Endodermal cell (in vitro differentiated cells): ENCODE measurements around the gene USH1G. TPM values are rescaled to one million over a fixed set of nuclear protein-coding genes. Genes with fewer than 3 reads are reported as not detected.

Experiments used
- DNase-seq: peaks from one replicate; pipeline ENCODE4 v3.0.0-alpha.2; 2017
- H3K27ac ChIP-seq: 2 replicates; pipeline ENCODE4 v1.5.1; 2013; ENCODE audit warnings: mild to moderate bottlenecking, low read depth, low read length, moderate library complexity
- H3K27me3 ChIP-seq: 2 replicates; pipeline ENCODE4 v1.6.1; 2013; ENCODE audit warnings: mild to moderate bottlenecking, low read length, moderate library complexity; ENCODE audit not compliant: insufficient read depth, control insufficient read depth, poor library complexity, severe bottlenecking
- H3K36me3 ChIP-seq: 2 replicates; pipeline ENCODE4 v1.7.0; 2013; ENCODE audit warnings: mild to moderate bottlenecking, low read length, moderate library complexity; ENCODE audit not compliant: control insufficient read depth, insufficient read depth
- H3K4me1 ChIP-seq: one replicate; pipeline ENCODE4 v1.7.0; 2013; ENCODE audit warnings: low read length; ENCODE audit not compliant: control insufficient read depth, insufficient read depth
- H3K4me3 ChIP-seq: 2 replicates; pipeline ENCODE4 v1.5.1; 2013; ENCODE audit warnings: mild to moderate bottlenecking, low read length, moderate library complexity
- H3K9ac ChIP-seq: 2 replicates; pipeline ENCODE4 v1.6.1; 2013; ENCODE audit warnings: mild to moderate bottlenecking, low read length, moderate library complexity; ENCODE audit not compliant: poor library complexity, severe bottlenecking; ENCODE audit errors: extremely low read depth
- H3K9me3 ChIP-seq: 2 replicates; pipeline ENCODE4 v1.6.1; 2013; ENCODE audit warnings: mild to moderate bottlenecking, low read length, moderate library complexity; ENCODE audit not compliant: control insufficient read depth
- H3K27ac Mint-ChIP-seq: 2 replicates; pipeline ENCODE4 v1.8.0; 2020; ENCODE audit warnings: mixed read lengths
- H3K27me3 Mint-ChIP-seq: 2 replicates; pipeline ENCODE4 v1.8.0; 2021; ENCODE audit warnings: mild to moderate bottlenecking, mixed read lengths; ENCODE audit not compliant: insufficient read depth
- H3K36me3 Mint-ChIP-seq: 2 replicates; pipeline ENCODE4 v1.8.0; 2020; ENCODE audit warnings: low read depth, mixed read lengths
- H3K4me1 Mint-ChIP-seq: 2 replicates; pipeline ENCODE4 v1.8.0; 2020; ENCODE audit warnings: mixed read lengths
- H3K4me3 Mint-ChIP-seq: 2 replicates; pipeline ENCODE4 v1.8.0; 2020; ENCODE audit warnings: mild to moderate bottlenecking, moderate library complexity, mixed read lengths
- H3K9me3 Mint-ChIP-seq: 2 replicates; pipeline ENCODE4 v1.8.0; 2020; ENCODE audit warnings: mild to moderate bottlenecking, mixed read lengths
- CTCF ChIP-seq: fragments of 200-600 bp; sonication (generic); conservative IDR thresholded peaks from 2 replicates; pipeline ENCODE4 v1.5.0; 2021; ENCODE audit warnings: antibody characterized with exemption, mild to moderate bottlenecking
- WGBS, 2 experiments: methylation state at CpG; one replicate each; pipeline versions ENCODE4 v1.1.5 to v1.1.7; 2013; ENCODE audit warnings: missing lambda C conversion rate in 2 of 2, mixed read lengths in 1 of 2; ENCODE audit not compliant: insufficient coverage in 1 of 2, insufficient read length in 1 of 2; 5-methylcytosine and 5-hydroxymethylcytosine counted together
- total RNA-seq, 2 donors: library from RNA; stranded (reverse); fragmentation: NEBNext Ultra II Directional in 1 of 2; extraction: Animal tissue kit (Norgen Biotek cat#: 25700) in 1 of 2; gene quantifications; 2 replicates in 1 of 2; 3 replicates in 1 of 2; pipeline ENCODE4 v1.2.1, GENCODE V29; 2021

USH1G gene
- total RNA-seq, 2 donors from 2014 or later = 0.11 to 0.13 TPM

GRCh38 chr17:74960570-74961342 is 37.7 kb upstream of the USH1G start:
- H3K27ac Mint-ChIP-seq = peak overlapping the region; percentile 15
- WGBS, 2 experiments = 40% methylated on average over 19 of the region's 19 CpGs; no CpG with 5 or more reads in 1 of the 2 experiments
- TF ChIP-seq CTCF = peak; percentile 85
- Histone ChIP-seq H3K4me1 (no peaks in the 10 kb centered on the region), H3K27me3 (peaks cover 26% of the 10 kb centered on the region), H3K27ac (no peak overlapping the region), H3K4me3 (no peak overlapping the region), H3K9me3 (no peaks in the 10 kb centered on the region), H3K9ac (no peak overlapping the region), H3K36me3 (no peaks in the 10 kb centered on the region)
- no peaks in the 10 kb centered on the region for H3K36me3 Mint-ChIP-seq
- peaks cover 1% of the 10 kb centered on the region for H3K4me1 Mint-ChIP-seq
- peak; percentile 96 for DNase-seq
- no peaks in the 10 kb centered on the region for H3K9me3 Mint-ChIP-seq
- no peak overlapping the region for H3K4me3 Mint-ChIP-seq
- peaks cover 26% of the 10 kb centered on the region for H3K27me3 Mint-ChIP-seq

- H3K9ac ChIP-seq = no peak overlapping the region
- 75 to 89% methylated on average over 5 to 14 of the region's 14 CpGs for WGBS, 2 experiments
- no peak overlapping the region for H3K27ac ChIP-seq
- peaks cover 1% of the 10 kb centered on the region for H3K4me1 Mint-ChIP-seq
- H3K4me3 ChIP-seq = no peak overlapping the region
- DNase-seq = no peak
- peaks cover 26% of the 10 kb centered on the region for H3K27me3 ChIP-seq
- no peaks in the 10 kb centered on the region for H3K36me3 Mint-ChIP-seq
- no peaks in the 10 kb centered on the region for H3K9me3 ChIP-seq
- no peak for TF ChIP-seq CTCF
- H3K4me3 Mint-ChIP-seq = no peak overlapping the region
- H3K4me1 ChIP-seq = no peaks in the 10 kb centered on the region
- peaks cover 29% of the 10 kb centered on the region for H3K27me3 Mint-ChIP-seq
- no peaks in the 10 kb centered on the region for H3K36me3 ChIP-seq
- H3K27ac Mint-ChIP-seq = no peak overlapping the region
- no peaks in the 10 kb centered on the region for H3K9me3 Mint-ChIP-seq
Observed at GRCh38 chr17:74959826-74960515, 36.9 kb upstream of the USH1G start.

GRCh38 chr17:74957935-74958740 is 35.1 kb upstream of the USH1G start:
- H3K36me3 Mint-ChIP-seq = no peaks in the 10 kb centered on the region

More at GRCh38 chr17:74957935-74958740, 35.1 kb upstream of the USH1G start:
- no peaks in the 10 kb centered on the region for H3K4me1 ChIP-seq
- Mint-ChIP-seq H3K4me1 (peaks cover 1% of the 10 kb centered on the region), H3K4me3 (no peak overlapping the region), H3K9me3 (no peaks in the 10 kb centered on the region), H3K27ac (no peak overlapping the region), H3K27me3 (peaks cover 33% of the 10 kb centered on the region)
- no peaks in the 10 kb centered on the region for H3K36me3 ChIP-seq
- H3K9ac ChIP-seq = no peak overlapping the region
- no peaks in the 10 kb centered on the region for H3K9me3 ChIP-seq
- DNase-seq = peak; percentile 99
- WGBS, 2 experiments = 35 to 53% methylated on average over 15 to 33 of the region's 33 CpGs
- TF ChIP-seq CTCF = peak; percentile 96
- H3K27ac ChIP-seq = no peak overlapping the region
- peaks cover 26% of the 10 kb centered on the region for H3K27me3 ChIP-seq
- no peak overlapping the region for H3K4me3 ChIP-seq
